HG03460 (cell line): ENCODE results near the gene ITLN1.
"Not testable (repeated sequence)": the region's sequence is repeated elsewhere in the genome, so short reads cannot be mapped to it uniquely, and the experiment has no call there.

ENCODE experiments used
- ATAC-seq: cut with Tn5 transposase; IDR thresholded peaks from one replicate; pipeline ENCODE4 v1.9.1; 2021; ENCODE audit not compliant: unreplicated experiment

Gene ITLN1

GRCh38 chr1:160885042-160885441 lies at the start of gene ITLN1:
TSS of gene ITLN1 (minus strand) at chr1:160885180. CDS start at chr1:160884877, 303 bp downstream.
- no peak for ATAC-seq

- not testable (repeated sequence) for ATAC-seq
Observed at GRCh38 chr1:160933305-160933704, 48.3 kb upstream of the ITLN1 start.

- no peak for ATAC-seq
Observed at GRCh38 chr1:160925652-160926244, 40.8 kb upstream of the ITLN1 start.

- ATAC-seq = no peak
Observed at GRCh38 chr1:160924791-160925651, 40.0 kb upstream of the ITLN1 start.

DNA sequence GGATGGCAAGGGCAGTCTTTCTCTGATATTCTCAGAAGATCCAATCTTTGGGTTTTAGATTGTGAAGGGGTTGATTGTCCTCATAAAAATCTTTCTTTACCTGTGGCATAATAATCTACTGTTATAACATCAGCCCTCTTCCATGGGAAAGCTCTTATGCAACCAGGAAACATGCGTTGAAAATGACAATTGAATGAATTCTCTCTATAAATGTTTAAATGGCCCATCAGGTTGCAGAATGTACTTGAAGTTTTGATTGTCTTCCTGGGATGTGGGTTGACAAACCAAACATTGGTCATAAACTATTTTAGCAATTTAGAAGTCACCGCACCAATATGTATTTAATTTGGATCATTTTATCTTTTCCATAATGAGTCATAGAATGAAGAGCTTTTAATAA lies 31.7 kb upstream of the ITLN1 start:
- no peak for ATAC-seq

GRCh38 chr1:160913229-160913628 lies 28.2 kb upstream of the ITLN1 start:
- not testable (repeated sequence) for ATAC-seq

GRCh38 chr1:160911925-160912324 lies 26.9 kb upstream of the ITLN1 start:
- ATAC-seq = no peak

GRCh38 chr1:160911441-160911840 lies 26.5 kb upstream of the ITLN1 start:
- ATAC-seq = no peak

- no peak for ATAC-seq
Observed at GRCh38 chr1:160910170-160910750, 25.3 kb upstream of the ITLN1 start.

GRCh38 chr1:160907976-160908375 lies 23.0 kb upstream of the ITLN1 start:
- no peak for ATAC-seq

DNA sequence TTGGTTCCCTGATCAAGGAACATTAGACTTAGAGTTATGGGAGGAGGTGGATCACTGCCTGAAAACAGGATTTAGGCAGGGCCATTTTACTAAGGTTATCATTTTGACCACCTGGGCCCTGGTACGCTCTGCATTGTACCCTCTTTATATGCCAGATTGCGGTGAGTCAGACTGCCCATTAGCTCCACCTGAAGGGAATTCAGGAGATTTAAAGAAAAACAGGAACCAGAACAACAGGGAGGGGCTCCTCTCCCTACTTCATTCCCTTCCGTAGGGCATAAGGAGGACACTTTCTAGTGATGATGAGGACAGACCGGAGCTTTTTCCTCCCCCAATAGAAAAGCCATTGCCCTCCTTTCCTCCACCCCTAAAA lies 20.6 kb upstream of the ITLN1 start:
- no peak for ATAC-seq

- ATAC-seq = no peak
Observed at GRCh38 chr1:160904783-160905616, 20.0 kb upstream of the ITLN1 start.

DNA sequence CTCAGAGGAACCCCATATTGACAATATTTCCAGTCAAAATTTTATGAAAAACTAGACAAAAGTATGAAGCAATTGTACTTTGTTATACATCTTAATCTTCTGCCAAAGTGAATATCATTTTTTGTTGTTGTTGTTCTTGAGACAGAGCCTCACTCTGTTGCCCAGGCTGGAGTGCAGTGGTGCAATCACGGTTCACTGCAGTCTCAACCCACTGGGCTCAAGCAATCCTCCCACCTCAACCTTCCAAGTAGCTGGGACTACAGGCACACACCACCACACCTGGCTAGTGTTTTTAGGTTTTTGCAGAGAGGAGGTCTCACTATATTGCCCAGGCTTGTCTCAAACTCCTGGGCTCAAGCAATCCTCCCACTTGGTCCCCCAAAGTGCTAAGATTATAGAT lies 17.3 kb upstream of the ITLN1 start:
- not testable (repeated sequence) for ATAC-seq

DNA sequence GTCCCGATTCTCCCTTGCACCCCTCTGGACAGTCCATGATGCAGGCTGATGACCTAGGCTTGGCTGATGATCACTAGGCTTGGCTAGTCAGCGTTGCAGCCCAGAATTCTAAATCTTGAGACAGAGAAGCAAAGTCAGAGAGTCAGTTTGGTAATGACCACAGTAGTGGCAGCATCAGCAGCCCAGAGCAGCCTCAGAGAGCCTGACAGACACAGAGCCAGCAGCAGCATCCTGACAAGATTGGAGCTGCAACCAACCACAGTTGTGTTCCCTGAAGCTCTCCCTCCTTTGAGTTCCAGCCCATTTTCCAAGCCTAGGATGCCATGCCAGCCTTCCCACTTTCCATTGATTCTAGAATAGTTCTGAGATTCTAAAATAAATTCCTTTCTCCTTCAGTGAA lies 16.8 kb upstream of the ITLN1 start:
- no peak for ATAC-seq

- ATAC-seq = not testable (repeated sequence)
Observed at GRCh38 chr1:160900683-160901082, 15.7 kb upstream of the ITLN1 start.

GRCh38 chr1:160894368-160895135 lies 9.6 kb upstream of the ITLN1 start:
- ATAC-seq = not testable (repeated sequence)

DNA sequence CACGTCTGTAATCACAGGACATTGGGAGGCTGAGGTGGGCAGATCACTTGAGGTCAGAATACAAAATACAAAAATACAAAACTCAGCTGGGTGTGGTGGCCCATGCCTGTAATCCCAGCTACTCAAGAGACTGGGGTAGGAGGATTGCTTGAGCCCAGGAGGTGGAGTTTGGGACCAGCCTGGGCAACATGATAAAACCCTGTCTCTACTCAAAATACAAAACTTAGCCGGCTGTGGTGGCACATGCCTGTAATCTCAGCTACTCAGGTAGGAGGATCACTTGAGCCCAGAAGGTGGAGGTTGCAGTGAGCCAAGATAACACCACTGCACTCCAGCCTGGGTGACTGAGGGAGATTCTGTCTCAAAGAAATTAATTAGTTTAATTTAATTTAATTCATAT lies 6.5 kb upstream of the ITLN1 start:
- no peak for ATAC-seq

- ATAC-seq = no peak
Observed at GRCh38 chr1:160888926-160889325, 3.9 kb upstream of the ITLN1 start.

DNA sequence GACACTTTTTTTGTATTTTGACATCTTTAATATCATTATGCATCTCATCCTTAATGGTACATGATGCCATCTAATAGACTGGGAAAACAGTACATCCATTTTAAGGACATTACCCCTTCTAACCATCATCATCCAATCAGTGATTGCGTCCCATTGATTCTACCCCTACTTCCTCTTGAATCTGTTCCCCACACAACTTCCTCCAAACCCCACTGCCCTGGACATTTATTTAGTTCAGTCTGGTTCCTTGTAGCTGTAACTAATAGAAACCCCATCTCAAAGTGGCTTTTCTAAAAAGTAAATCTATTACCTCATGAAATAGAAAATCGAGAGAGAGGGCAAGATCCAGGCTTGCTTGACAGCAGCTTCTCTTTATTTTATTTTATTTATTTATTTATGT lies 2.1 kb upstream of the ITLN1 start:
- ATAC-seq = no peak

DNA sequence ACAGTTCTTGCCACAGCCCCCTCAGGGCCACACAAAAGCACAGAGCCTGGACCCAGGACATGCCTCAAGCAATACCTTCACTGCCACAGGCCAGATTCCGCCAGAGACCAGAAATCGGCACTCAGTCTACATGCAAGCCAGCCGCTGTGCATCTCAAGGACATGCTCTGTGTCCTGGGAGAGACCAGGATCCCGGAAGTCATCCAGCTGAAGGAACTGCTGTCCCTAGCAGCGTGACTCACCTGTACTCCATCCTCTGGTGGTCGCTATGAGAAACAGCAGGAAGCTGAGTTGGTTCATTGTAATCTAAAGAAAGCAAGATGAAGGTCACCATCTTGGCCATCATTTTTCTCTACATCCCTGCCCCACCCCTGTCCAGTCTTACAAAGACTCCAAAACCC lies 401 bp downstream of the ITLN1 start:
- no peak for ATAC-seq
